GM12872 (cell line): Measurements from ENCODE around the gene KRTAP10-8.

Experiments
- TF ChIP-seq, protein P1 (sequence below): IDR thresholded peaks from 3 replicates; pipeline ENCODE4 v1.5.1; 2011; ENCODE audit warnings: low read depth, mild to moderate bottlenecking, low read length, moderate library complexity; ENCODE audit not compliant: insufficient read depth

The KRTAP10-8 gene

DNA sequence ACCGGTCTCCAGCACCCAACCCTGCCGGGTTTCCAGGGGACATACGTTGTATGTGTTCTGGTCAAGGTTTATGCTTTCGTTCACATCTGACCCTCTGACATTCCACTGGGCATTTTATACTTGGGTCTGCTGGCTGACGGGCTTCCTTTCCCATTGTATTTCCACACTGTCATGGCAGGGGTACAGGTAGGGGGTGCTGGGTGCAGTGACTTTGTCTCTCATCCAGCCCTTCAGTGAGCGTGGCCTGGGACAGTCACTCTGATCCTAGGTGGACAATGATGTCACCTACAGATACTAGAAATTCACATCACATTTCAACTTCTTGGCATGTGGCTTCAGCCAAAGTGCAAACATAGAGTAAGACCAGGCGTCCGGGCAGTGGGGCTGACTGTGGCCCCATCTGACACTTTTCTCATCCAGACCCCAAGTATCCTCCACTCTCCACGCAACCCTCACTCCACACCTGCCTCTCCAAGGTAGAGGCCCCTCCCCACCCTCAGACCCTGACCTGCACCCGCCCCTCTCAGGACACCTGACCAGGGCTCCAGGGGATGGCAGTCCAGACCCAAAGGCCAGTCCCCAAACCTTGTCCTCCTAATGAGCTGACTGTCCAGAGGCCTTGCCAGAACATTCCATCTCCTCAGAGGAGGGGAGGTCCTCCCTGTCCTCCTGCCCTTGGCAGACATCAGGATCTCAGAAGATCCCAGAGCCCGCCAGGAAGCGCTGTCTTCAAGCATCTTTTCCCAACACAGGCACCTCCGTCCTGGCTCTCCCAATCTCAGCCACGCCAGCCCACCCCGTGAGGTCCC lies 24.5 kb downstream of the KRTAP10-8 start:
- TF ChIP-seq, protein P1, sequence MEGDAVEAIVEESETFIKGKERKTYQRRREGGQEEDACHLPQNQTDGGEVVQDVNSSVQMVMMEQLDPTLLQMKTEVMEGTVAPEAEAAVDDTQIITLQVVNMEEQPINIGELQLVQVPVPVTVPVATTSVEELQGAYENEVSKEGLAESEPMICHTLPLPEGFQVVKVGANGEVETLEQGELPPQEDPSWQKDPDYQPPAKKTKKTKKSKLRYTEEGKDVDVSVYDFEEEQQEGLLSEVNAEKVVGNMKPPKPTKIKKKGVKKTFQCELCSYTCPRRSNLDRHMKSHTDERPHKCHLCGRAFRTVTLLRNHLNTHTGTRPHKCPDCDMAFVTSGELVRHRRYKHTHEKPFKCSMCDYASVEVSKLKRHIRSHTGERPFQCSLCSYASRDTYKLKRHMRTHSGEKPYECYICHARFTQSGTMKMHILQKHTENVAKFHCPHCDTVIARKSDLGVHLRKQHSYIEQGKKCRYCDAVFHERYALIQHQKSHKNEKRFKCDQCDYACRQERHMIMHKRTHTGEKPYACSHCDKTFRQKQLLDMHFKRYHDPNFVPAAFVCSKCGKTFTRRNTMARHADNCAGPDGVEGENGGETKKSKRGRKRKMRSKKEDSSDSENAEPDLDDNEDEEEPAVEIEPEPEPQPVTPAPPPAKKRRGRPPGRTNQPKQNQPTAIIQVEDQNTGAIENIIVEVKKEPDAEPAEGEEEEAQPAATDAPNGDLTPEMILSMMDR, result no peak

DNA sequence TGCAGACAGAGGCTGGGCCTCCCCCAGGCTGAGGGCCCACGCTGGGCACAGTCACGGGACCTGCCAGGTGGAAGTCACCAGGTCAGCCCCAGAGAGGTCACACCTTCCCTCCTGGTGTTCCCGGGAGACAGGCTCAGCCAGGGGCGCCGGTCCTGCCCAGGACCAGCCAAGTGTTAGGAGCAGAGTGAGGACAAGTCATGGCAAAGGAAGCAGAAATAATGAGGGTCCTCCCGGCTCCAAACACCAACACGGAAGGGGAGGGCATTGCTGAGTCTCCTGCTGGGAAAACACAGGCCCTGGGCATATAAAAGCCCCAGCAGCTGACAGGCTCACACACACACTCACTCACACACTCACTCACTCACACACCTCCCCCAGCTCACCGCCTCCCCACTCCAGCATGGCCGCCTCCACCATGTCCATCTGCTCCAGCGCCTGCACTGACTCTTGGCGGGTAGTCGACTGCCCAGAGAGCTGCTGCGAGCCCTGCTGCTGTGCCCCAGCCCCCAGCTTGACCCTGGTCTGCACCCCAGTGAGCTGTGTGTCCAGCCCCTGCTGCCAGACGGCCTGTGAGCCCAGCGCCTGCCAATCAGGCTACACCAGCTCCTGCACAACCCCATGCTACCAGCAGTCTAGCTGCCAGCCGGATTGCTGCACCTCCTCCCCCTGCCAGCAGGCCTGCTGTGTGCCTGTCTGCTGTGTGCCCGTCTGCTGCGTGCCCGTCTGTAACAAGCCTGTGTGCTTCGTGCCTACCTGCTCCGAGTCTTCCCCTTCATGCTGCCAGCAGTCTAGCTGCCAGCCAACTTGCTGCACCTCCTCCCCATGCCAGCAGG lies 25.4 kb downstream of the KRTAP10-8 start, which contains the start of gene KRTAP10-10:
Gene KRTAP10-10, plus strand, starts transcription at position 339 of the 833 bp plus-strand sequence. Its CDS starts 62 bp downstream, at position 401.
- TF ChIP-seq, protein P1, result no peak

DNA sequence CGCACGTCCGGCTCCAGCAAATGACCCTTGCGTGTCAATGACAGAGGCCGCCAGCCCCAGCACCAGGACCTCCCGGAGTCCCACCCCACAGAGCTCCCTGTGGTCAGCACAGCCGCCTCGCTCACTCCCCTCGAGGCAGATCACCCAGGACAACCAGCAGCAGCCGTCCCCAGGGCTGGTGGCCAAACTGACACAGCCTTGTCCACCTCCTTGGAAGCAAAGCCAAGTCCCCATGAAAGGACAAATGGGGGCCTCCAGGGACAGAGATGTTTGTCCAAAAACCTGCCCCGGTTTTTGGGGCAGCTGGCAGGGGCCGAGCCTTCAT lies 27.4 kb downstream of the KRTAP10-8 start:
- TF ChIP-seq, protein P1, result no peak

DNA sequence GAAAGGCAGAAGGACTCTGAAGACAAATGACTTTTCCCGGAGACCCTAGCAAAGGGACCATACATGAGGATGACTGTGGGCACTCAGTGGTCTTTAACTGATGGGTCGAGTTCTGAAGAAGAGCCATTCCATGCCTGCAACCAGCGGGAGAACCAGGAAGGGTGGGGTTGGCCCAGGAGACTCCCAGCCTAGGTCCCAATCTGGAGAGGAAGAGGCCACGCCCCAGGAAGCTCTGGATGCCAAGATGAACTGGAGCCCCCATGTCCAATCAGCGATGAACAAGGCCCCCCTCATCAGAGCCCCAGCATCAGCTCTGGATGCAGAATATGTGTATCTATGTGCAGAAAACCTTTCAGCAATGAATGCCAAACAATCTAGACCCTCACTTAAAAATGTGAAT lies 28.9 kb downstream of the KRTAP10-8 start:
- TF ChIP-seq, protein P1, result no peak

DNA sequence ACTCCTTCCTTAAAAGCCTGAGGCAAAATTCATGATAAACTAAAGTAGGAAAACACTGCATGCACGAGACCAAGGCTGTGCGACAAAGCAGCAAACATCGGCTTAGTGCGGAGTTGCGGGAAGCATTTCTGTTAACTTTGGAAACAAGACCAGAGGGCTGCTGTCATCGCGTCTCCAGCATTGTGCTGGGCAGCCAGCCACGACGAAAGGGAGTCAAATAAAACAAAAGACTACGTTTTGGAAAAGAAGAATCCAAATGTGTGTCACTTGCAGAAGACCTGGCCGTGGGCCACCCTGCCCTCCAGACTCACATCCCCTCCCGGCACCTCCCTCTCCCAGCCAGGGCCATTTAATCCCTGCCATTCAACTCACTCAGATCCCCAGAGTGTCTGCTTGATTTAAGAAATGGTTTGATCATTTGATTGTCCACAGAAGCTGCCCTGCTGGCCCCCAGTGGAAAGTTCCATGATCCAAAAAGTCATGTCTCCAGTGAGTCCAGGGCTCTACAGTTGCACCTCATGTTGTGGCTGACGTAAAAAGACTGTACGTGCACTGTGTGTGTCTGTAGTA lies 31.9 kb downstream of the KRTAP10-8 start:
- TF ChIP-seq, protein P1, result no peak

DNA sequence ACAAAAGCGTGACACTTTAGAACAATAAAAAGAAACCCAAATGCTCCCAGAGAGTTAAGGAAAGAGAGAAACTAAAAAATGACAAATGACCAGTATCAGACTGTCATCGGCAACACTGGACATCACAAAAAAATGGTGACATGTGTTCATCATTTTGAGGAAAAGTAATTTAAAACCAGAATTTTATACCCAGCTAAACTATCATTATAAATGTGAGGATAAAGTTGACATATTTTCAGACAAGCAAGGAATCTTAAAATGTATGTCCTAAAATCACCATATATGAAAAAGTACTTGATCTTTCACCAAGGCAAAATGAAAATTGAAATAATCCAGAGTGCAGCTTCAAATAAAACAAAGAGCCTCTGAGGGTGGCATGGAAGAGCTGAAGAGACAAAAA lies 33.0 kb downstream of the KRTAP10-8 start:
- TF ChIP-seq, protein P1, result no peak
